Aorta (tissue), 5 donors: ENCODE measurements around the gene ADCY1. TPM values are rescaled to one million over a fixed set of nuclear protein-coding genes. Genes with fewer than 3 reads are reported as not detected.

Experiments
- ATAC-seq: fragments of 200-7000 bp; cut with Tn5 transposase; one replicate; pipeline ENCODE4 v1.9.1; 2022; ENCODE audit warnings: moderate library complexity; ENCODE audit not compliant: low FRiP score
- DNase-seq, 2 donors: peaks; one replicate each; pipeline ENCODE4 v3.0.0-alpha.2; 2020
- H3K27ac ChIP-seq, 2 donors: one replicate each; pipeline ENCODE4 v1.5.1; 2013; ENCODE audit warnings: low read length in 2 of 2, mild to moderate bottlenecking in 2 of 2, moderate library complexity in 2 of 2, control low read depth in 1 of 2, inconsistent platforms in 1 of 2, low read depth in 1 of 2
- H3K27me3 ChIP-seq, 2 donors: one replicate each; pipeline ENCODE4 v1.6.1; 2013; ENCODE audit warnings: control low read depth in 1 of 2, low read length in 1 of 2, mild to moderate bottlenecking in 1 of 2, moderate library complexity in 1 of 2; ENCODE audit not compliant: insufficient read depth in 2 of 2, control insufficient read depth in 1 of 2
- H3K36me3 ChIP-seq, 2 donors: one replicate each; pipeline ENCODE4 v1.6.1; 2013; ENCODE audit warnings: control low read depth in 1 of 2, low read length in 1 of 2, mild to moderate bottlenecking in 1 of 2; ENCODE audit not compliant: insufficient read depth in 2 of 2, control insufficient read depth in 1 of 2
- H3K4me1 ChIP-seq, 2 donors: one replicate each; pipeline ENCODE4 v1.6.1; 2013; ENCODE audit warnings: low read length in 2 of 2, control low read depth in 1 of 2, mild to moderate bottlenecking in 1 of 2, moderate library complexity in 1 of 2; ENCODE audit not compliant: insufficient read depth in 2 of 2, control insufficient read depth in 1 of 2
- H3K4me3 ChIP-seq, 2 donors: one replicate each; pipeline ENCODE4 v1.5.1; 2013; ENCODE audit warnings: low read length in 2 of 2, control low read depth in 1 of 2, mild to moderate bottlenecking in 1 of 2
- H3K9me3 ChIP-seq: one replicate; pipeline ENCODE4 v1.6.1; 2013; ENCODE audit warnings: mild to moderate bottlenecking, low read length; ENCODE audit not compliant: control insufficient read depth
- WGBS, 2 donors: extraction: QIAGEN DNeasy Blood & Tissue Kit; methylation state at CpG; one replicate each; pipeline ENCODE4 v1.1.7; 2013; 5-methylcytosine and 5-hydroxymethylcytosine counted together
- intact Hi-C, 2 donors: fragments of 100-400 bp; cut with DNase I; formaldehyde crosslinking; loops; one replicate each; pipeline versions ENCODE4 v1.14.2 to v1.15.0; 2022
- polyA plus RNA-seq, 2 donors: library from polyadenylated mRNA; stranded (reverse); fragments of 200-250 nt; gene quantifications; one replicate each; pipeline ENCODE4 v1.2.3, GENCODE V29; 2013
- total RNA-seq, 2 donors: library from RNA; stranded (reverse); fragmentation: NEBNext Ultra II Directional; extraction: Animal tissue kit (Norgen Biotek cat#: 25700); gene quantifications; one replicate each; pipeline ENCODE4 v1.2.1, GENCODE V29; 2021
- donor health status: healthy with polysubstance abuse.
- donor health status: Bipolar disorder and iron deficiency.
- donor health status: DM: no; HTN: no; CAD: no.
- donor health status: DM: no; HTN: no; CAD: no.
- donor health status: DM: yes; HTN: yes; CAD: no.

Gene ADCY1
- total and polyA plus RNA-seq, 4 donors = 0.20 to 5.8 (median 1.8) TPM

- DNase-seq (no peak), ATAC-seq (no peak)
- Histone ChIP-seq H3K36me3 (no peaks in the 10 kb centered on the region), H3K4me3 (no peak overlapping the region), H3K27ac (no peak overlapping the region), H3K27me3 (no peaks in the 10 kb centered on the region), H3K4me1 (no peaks in the 10 kb centered on the region), H3K9me3 (no peaks in the 10 kb centered on the region)
- WGBS, 2 donors = 78 to 82% methylated on average over 4 of the region's 4 CpGs
- intact Hi-C loops = no loop called here
Observed at GRCh38 chr7:45696476-45696875, 122.3 kb downstream of the ADCY1 start.

DNA sequence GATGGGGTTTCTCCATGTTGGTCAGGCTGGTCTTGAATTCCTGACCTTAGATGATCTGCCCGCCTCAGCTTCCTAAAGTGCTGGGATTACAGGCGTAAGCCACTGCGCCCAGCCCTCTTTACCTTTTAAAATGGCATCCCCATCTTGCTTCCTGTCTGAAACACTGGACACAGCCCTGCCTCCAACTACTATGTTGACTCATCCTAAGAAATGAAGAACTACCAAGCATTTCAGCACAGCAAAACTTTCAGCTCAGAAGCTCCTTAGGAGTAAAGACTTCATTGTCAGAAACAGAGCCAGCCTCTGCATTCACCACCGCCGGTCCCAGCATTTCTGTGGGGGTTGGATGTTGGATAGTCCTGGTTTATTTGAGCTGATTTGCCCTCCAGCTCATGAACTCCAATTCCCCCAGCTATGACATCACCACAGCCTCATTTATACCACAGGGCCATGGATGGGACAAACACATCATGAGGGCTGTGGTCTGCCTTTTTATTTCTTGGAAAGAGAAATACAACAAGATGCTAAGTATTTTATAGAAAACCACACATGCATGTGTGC lies 123.5 kb downstream of the ADCY1 start:
- 89 to 94% methylated on average over 5 of the region's 5 CpGs for WGBS, 2 donors
- intact Hi-C loops = no loop called here
- Histone ChIP-seq H3K36me3 (no peaks in the 10 kb centered on the region), H3K4me1 (no peaks in the 10 kb centered on the region), H3K27ac (no peak overlapping the region), H3K9me3 (no peaks in the 10 kb centered on the region), H3K27me3 (no peaks in the 10 kb centered on the region), H3K4me3 (no peak overlapping the region)
- ATAC-seq (no peak), DNase-seq (no peak)

DNA sequence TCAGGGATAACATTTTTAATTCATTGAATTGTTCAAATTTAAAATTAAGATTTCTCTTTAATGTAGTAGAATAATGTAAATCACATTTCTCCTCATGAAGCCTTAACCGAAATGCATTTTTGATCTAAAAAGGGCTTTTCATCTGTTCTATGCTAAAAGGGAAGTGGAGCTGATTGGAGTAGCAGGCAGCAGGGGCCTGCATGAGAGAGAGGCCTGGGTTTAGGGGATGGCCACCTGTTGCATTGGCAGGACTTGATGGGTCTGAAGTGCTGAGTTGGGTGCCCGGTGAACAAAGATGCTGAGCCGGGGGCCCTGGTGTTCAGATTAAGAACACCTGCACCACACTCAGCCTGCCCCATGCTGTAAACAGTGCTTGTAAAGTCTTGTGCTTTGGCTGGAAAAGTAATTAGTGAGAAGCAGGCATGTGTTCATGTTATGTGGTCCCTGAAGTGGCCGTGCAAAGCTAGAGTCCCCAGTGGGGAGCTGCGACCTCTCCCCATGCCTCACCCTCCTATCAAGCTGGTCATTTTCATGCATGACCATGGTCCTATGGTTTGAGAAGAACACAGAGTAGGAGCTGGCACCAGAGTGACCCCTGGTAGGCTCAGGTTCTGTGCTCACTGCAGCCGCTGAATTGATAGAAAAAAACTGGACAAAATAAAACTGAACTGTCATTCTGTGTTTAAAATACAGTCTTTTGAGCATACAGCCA lies 124.3 kb downstream of the ADCY1 start:
- no peaks in the 10 kb centered on the region for H3K9me3 ChIP-seq
- no peaks in the 10 kb centered on the region for H3K27me3 ChIP-seq
- no peak overlapping the region for H3K27ac ChIP-seq
- 84 to 88% methylated on average over 6 of the region's 6 CpGs for WGBS, 2 donors
- DNase-seq = no peak
- no peak overlapping the region for H3K4me3 ChIP-seq
- ATAC-seq = no peak
- no peaks in the 10 kb centered on the region for H3K36me3 ChIP-seq
- intact Hi-C loops = no loop called here
- H3K4me1 ChIP-seq = no peaks in the 10 kb centered on the region

DNA sequence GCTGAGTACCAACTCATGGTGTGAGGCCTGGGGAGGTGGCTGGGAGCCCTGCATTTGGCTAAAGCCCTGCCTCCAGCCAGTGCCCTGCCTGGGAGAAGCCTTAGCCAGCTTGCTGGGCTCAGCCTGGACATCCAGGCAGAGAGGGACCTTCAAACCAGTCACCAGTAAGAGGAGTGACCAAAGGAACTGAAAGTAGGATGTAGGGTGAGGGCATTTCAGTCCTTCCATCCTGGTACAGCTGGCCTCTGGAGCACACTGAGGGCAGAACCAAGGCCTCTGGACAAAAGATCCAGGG lies 124.8 kb downstream of the ADCY1 start:
- Histone ChIP-seq H3K27me3 (no peaks in the 10 kb centered on the region), H3K27ac (no peak overlapping the region), H3K9me3 (no peaks in the 10 kb centered on the region), H3K36me3 (no peaks in the 10 kb centered on the region), H3K4me3 (no peak overlapping the region), H3K4me1 (no peaks in the 10 kb centered on the region)
- ATAC-seq (no peak), DNase-seq (no peak)
- intact Hi-C loops = no loop called here

DNA sequence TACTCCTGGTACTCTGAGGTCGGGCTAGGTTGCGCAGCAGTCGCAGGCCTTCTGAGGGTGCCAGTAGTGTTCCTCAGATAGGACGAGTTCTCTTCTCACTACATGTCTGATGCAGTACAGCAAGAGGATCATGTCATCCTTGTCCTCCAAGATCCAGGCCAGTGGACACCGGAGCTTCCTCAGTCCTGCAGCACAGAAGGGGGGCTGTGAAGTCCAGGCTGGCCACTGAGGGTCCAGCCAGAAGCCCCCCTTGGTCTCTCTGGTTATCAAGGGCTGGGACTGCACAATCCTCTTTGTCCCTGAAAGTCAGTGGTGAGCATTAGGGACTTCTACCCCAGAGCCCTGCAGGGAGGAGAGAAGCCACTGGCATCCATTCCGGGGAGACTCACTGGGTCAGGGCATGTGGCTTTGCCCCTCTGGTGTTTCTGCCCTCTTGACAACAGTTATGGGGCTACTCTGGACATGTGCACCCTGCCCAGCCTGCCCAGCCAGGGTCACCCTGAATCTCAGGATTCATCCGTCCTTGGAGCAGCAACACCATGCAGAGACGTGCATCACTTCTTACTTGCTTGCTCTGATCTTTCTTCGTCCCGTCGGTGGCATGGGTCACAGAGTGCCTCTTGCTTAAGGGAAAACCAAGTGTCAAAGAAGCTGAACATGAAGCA lies 125.7 kb downstream of the ADCY1 start:
- Histone ChIP-seq H3K36me3 (no peaks in the 10 kb centered on the region), H3K9me3 (no peaks in the 10 kb centered on the region), H3K27ac (no peak overlapping the region), H3K27me3 (no peaks in the 10 kb centered on the region), H3K4me1 (no peaks in the 10 kb centered on the region), H3K4me3 (no peak overlapping the region)
- ATAC-seq (no peak), DNase-seq (no peak)
- intact Hi-C loops = no loop called here
- 83 to 90% methylated on average over 11 of the region's 11 CpGs for WGBS, 2 donors

- ATAC-seq = no peak
- intact Hi-C loops = no loop called here
- H3K4me1 ChIP-seq = no peaks in the 10 kb centered on the region
- no peaks in the 10 kb centered on the region for H3K9me3 ChIP-seq
- WGBS, 2 donors = 22 to 32% methylated on average over 2 of the region's 2 CpGs
- no peaks in the 10 kb centered on the region for H3K27me3 ChIP-seq
- H3K27ac ChIP-seq = no peak overlapping the region
- no peak overlapping the region for H3K4me3 ChIP-seq
- no peaks in the 10 kb centered on the region for H3K36me3 ChIP-seq
- no peak for DNase-seq
Observed at GRCh38 chr7:45700556-45700955, 126.4 kb downstream of the ADCY1 start.

DNA sequence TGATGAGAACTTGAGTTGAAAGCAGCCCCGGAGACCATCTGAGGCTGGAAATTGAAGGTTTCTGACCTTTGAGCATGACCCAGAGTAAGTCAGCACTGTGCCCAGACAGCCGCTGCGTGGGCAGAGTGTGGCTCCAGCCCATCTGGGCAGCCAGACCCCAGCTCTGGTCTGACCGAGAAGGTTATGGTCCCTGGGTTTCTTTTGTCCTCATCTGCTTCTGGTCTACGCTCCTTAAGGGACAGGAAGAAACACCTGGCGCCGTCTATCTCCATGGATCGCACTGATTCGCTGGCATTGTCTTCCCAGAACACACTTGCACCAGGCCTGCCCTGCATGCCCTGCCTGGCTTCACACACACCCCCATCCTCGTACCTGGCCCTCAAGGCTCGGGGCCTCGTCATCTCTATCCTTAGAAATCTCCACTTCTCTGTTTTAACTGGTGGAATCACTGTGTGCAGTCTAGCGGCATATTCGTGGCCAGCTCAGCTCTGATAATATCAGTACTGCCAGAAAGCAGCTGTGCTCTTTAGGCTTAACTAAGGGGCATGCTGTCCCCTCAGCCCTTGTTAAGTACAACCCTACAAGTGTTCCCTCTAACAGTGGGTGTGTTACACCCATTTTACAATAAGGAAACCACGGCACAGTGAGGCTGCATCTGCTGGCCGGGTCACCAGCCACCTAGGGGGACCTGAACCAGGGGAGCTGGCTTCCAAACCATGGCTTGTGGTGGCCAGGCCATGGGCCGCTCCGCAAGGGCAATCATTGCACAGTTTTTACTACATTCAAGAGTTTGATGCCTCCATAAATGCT lies 127.7 kb downstream of the ADCY1 start:
- Histone ChIP-seq H3K4me3 (no peak overlapping the region), H3K4me1 (no peaks in the 10 kb centered on the region), H3K9me3 (no peaks in the 10 kb centered on the region), H3K27ac (no peak overlapping the region), H3K27me3 (no peaks in the 10 kb centered on the region), H3K36me3 (no peaks in the 10 kb centered on the region)
- ATAC-seq = no peak
- WGBS, 2 donors = 81 to 84% methylated on average over 18 of the region's 18 CpGs
- intact Hi-C loops = no loop called here
- DNase-seq = no peak

DNA sequence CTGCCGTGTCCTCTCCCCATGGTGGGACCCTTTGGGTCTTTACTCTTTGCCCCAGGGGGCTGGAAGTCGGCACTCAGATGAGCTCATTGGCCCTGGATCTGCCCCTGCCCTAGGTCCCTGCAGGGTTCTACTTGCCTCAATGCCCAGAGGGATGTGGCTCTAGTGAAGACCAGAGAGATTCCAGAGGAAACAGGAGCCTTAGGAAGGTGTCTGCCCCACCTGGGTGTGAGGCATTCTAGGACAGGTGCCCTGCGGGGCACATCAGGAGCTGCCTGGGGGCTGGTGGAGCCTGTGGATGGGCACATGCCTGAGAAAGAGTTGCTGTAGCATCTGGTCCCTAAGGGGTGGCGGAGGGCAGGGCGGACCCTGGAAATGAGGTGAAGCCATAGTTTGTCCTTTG lies 128.6 kb downstream of the ADCY1 start:
- H3K27ac ChIP-seq = no peak overlapping the region
- H3K4me1 ChIP-seq = no peaks in the 10 kb centered on the region
- H3K4me3 ChIP-seq = no peak overlapping the region
- no peaks in the 10 kb centered on the region for H3K27me3 ChIP-seq
- H3K36me3 ChIP-seq = no peaks in the 10 kb centered on the region
- H3K9me3 ChIP-seq = no peaks in the 10 kb centered on the region
- DNase-seq (no peak), ATAC-seq (no peak)
- intact Hi-C loops = no loop called here
- 86 to 89% methylated on average over 5 of the region's 5 CpGs for WGBS, 2 donors
